HepG2 (cell line): ENCODE measurements around the gene LRRC45. TPM values are rescaled to one million over a fixed set of nuclear protein-coding genes. Genes with fewer than 3 reads are reported as not detected.

Experiments used
- ATAC-seq: fragments of 200-7000 bp; cut with Tn5 transposase; 3 replicates; pipeline ENCODE4 v1.9.1; 2020; ENCODE audit warnings: mild to moderate bottlenecking, moderate library complexity
- BruUV-seq: library from RNA; stranded (reverse); fragments of 400-500 nt; replicated peaks from 2 replicates; lab custom pipeline; 2021; lab: Mats Ljungman, UMichigan
- CTCF ChIA-PET: fragments of 300-600 bp; formaldehyde crosslinking; extraction: SDS; loops from one replicate; lab custom pipeline; 2021; ENCODE audit warnings: low total read pairs, inconsistent platforms, low intra/inter-chr PET ratio; lab: Yijun Ruan, JAX
- POLR2A ChIA-PET: fragments of 350-600 bp; sonication (Branson Sonifier 250); formaldehyde crosslinking; loops from one replicate; lab custom pipeline; 2020; ENCODE audit warnings: antibody characterized with exemption, inconsistent platforms; lab: Yijun Ruan, JAX
- DNase-seq: peaks from one replicate; pipeline ENCODE4 v3.0.0-alpha.2; 2015; ENCODE audit warnings: low spot score
- FAIRE-seq: peaks from 3 replicates; lab custom pipeline; 2011; peaks lifted over from hg19 to GRCh38; lab: Jason Lieb, UNC
- H2AFZ ChIP-seq: one replicate; pipeline ENCODE4 v1.6.1; 2011; ENCODE audit warnings: low read length, inconsistent platforms
- H3K27ac ChIP-seq: fragments of 300-600 bp; 3 replicates; pipeline ENCODE4 v1.8.0; 2011; ENCODE audit warnings: mixed run types, mild to moderate bottlenecking, mixed read lengths, low read length, inconsistent platforms; ENCODE audit not compliant: insufficient read depth; ENCODE audit errors: extremely low read length
- H3K27me3 ChIP-seq, 2 experiments: fragments of 200-600 bp in 1 of 2; 2 replicates in 1 of 2; 3 replicates in 1 of 2; pipeline versions ENCODE4 v1.6.0 to v1.8.0; 2011; ENCODE audit warnings: low read length in 2 of 2, mild to moderate bottlenecking in 2 of 2, moderate library complexity in 2 of 2, inconsistent platforms in 1 of 2; ENCODE audit not compliant: insufficient read depth in 2 of 2, control insufficient read depth in 1 of 2
- H3K36me3 ChIP-seq, 2 experiments: fragments of 200-600 bp in 1 of 2; replicated peaks in 1 of 2; 2 replicates in 1 of 2; 3 replicates in 1 of 2; pipeline versions ENCODE4 v1.5.1 to v1.8.0; 2011; ENCODE audit warnings: low read length in 2 of 2, inconsistent platforms in 1 of 2; ENCODE audit not compliant: insufficient read depth in 2 of 2, control insufficient read depth in 1 of 2
- H3K4me1 ChIP-seq: 2 replicates; pipeline ENCODE4 v1.5.1; 2012; ENCODE audit warnings: low read length, inconsistent platforms; ENCODE audit not compliant: insufficient read depth
- H3K4me2 ChIP-seq: 2 replicates; pipeline ENCODE4 v1.6.0; 2011; ENCODE audit warnings: low read depth, low read length, inconsistent platforms
- H3K4me3 ChIP-seq, 3 experiments: fragments of 200-600 bp in 1 of 3; sonication (generic), shearing (Covaris generic) in 1 of 3; replicated peaks in 1 of 3; 2 replicates each; pipeline ENCODE4 v1.5.1; 2011 to 2016; ENCODE audit warnings: low read length in 3 of 3, inconsistent platforms in 2 of 3, low read depth in 2 of 3, mild to moderate bottlenecking in 2 of 3, control low read depth in 1 of 3, mixed read lengths in 1 of 3; ENCODE audit not compliant: insufficient read depth in 1 of 3
- H3K79me2 ChIP-seq: one replicate; pipeline ENCODE4 v1.6.1; 2011; ENCODE audit warnings: low read length, inconsistent platforms; ENCODE audit not compliant: insufficient read depth
- H3K9ac ChIP-seq: 2 replicates; pipeline ENCODE4 v1.6.0; 2011; ENCODE audit warnings: mild to moderate bottlenecking, low read depth, low read length, inconsistent platforms; ENCODE audit not compliant: insufficient read depth
- H3K9me3 ChIP-seq: 2 replicates; pipeline ENCODE4 v1.5.1; 2012; ENCODE audit warnings: mild to moderate bottlenecking, low read length
- H4K20me1 ChIP-seq: 2 replicates; pipeline ENCODE4 v1.6.0; 2011; ENCODE audit warnings: inconsistent platforms, mild to moderate bottlenecking, low read length, moderate library complexity; ENCODE audit not compliant: insufficient read depth
- DNMT1 ChIP-seq: sonication (generic); formaldehyde crosslinking; IDR thresholded peaks from 2 replicates; pipeline ENCODE4 v1.5.1; 2020; ENCODE audit warnings: mild to moderate bottlenecking, missing genetic modification reagents
- GATAD2A ChIP-seq: IDR thresholded peaks from 2 replicates; pipeline ENCODE4 v1.6.1; 2016
- GLI4 ChIP-seq: sonication (generic); formaldehyde crosslinking; IDR thresholded peaks from 2 replicates; pipeline ENCODE4 v1.5.1; 2020; ENCODE audit warnings: missing genetic modification reagents, mild to moderate bottlenecking, moderate library complexity, borderline replicate concordance
- HNRNPL ChIP-seq: fragments of 200-400 bp; formaldehyde crosslinking; IDR thresholded peaks from 2 replicates; pipeline ENCODE4 v1.6.1; 2017; ENCODE audit warnings: mild to moderate bottlenecking, low read depth, low read length
- KDM5B ChIP-seq: sonication (generic); formaldehyde crosslinking; IDR thresholded peaks from 2 replicates; pipeline ENCODE4 v1.4.0; 2020; ENCODE audit warnings: missing genetic modification reagents, mild to moderate bottlenecking, borderline replicate concordance
- NR2F1 ChIP-seq, 2 experiments: fragments of 450-650 bp in 1 of 2; formaldehyde crosslinking in 1 of 2; IDR thresholded peaks; 2 replicates each; pipeline versions ENCODE4 v1.5.0 to v1.6.1; 2016 to 2020; ENCODE audit warnings: mild to moderate bottlenecking in 1 of 2, missing compliant biosample characterization in 1 of 2, missing genetic modification reagents in 1 of 2, moderate library complexity in 1 of 2
- PHB2 ChIP-seq: fragments of 450-650 bp; IDR thresholded peaks from 2 replicates; pipeline ENCODE4 v1.6.1; 2018; ENCODE audit not compliant: partially characterized antibody
- SP1 ChIP-seq, 2 experiments: fragments of 450-650 bp in 1 of 2; sonication (generic) in 1 of 2; formaldehyde crosslinking in 1 of 2; IDR thresholded peaks; 2 replicates each; pipeline versions ENCODE4 v1.4.0 to v1.6.1; 2016 to 2020; ENCODE audit warnings: missing genetic modification reagents in 1 of 2
- SRF ChIP-seq: IDR thresholded peaks from 2 replicates; pipeline ENCODE4 v1.6.1; 2011; ENCODE audit warnings: mild to moderate bottlenecking, low read depth, low read length, moderate library complexity
- TBP ChIP-seq: sonication (generic); formaldehyde crosslinking; IDR thresholded peaks from 2 replicates; pipeline ENCODE4 v1.5.0; 2020; ENCODE audit warnings: missing genetic modification reagents
- ZBED4 ChIP-seq: sonication (generic); formaldehyde crosslinking; IDR thresholded peaks from 2 replicates; pipeline ENCODE4 v1.4.0; 2020; ENCODE audit warnings: missing genetic modification reagents, borderline replicate concordance
- ZBTB20 ChIP-seq: sonication (generic); formaldehyde crosslinking; IDR thresholded peaks from 2 replicates; pipeline ENCODE4 v1.8.1; 2023; ENCODE audit warnings: missing genetic modification reagents, low read depth, mild to moderate bottlenecking, borderline replicate concordance
- ZC3H4 ChIP-seq: sonication (generic); formaldehyde crosslinking; IDR thresholded peaks from 2 replicates; pipeline ENCODE4 v1.4.0; 2020; ENCODE audit warnings: missing genetic modification reagents, borderline replicate concordance
- ZFP82 ChIP-seq: sonication (generic); formaldehyde crosslinking; IDR thresholded peaks from 2 replicates; pipeline ENCODE4 v1.5.1; 2020; ENCODE audit warnings: mild to moderate bottlenecking, missing genetic modification reagents, borderline replicate concordance
- ZNF225 ChIP-seq: sonication (generic); formaldehyde crosslinking; IDR thresholded peaks from 2 replicates; pipeline ENCODE4 v1.4.0; 2020; ENCODE audit warnings: mild to moderate bottlenecking, missing genetic modification reagents
- ZNF44 ChIP-seq: sonication (generic); formaldehyde crosslinking; IDR thresholded peaks from 2 replicates; pipeline ENCODE4 v1.5.1; 2020; ENCODE audit warnings: mild to moderate bottlenecking, missing genetic modification reagents
- WGBS: methylation state at CpG from one replicate; pipeline ENCODE4 v1.1.6; 2017; ENCODE audit warnings: low lambda C conversion rate; 5-methylcytosine and 5-hydroxymethylcytosine counted together
- in situ Hi-C: cut with HindIII; loops from 2 replicates; pipeline ENCODE4 v1.10.0; 2017; ENCODE audit warnings: low pct_unique_long_range_greater_than_20kb; ENCODE audit not compliant: extremely low pct_ligation_motif_present
- intact Hi-C: fragments of 100-400 bp; cut with micrococcal nuclease; formaldehyde crosslinking; loops from one replicate; pipeline ENCODE4 v1.10.0; 2022; ENCODE audit not compliant: unreplicated experiment
- polyA plus RNA-seq, 8 experiments: library from polyadenylated mRNA; depleted of rRNA in 3 of 8; stranded (reverse) in 7 of 8; unstranded in 1 of 8; fragments of >200 nt; fragmentation: Illumina TruSeq in 4 of 8; extraction: Trizol in 4 of 8; gene quantifications; 2 replicates each; pipeline versions ENCODE4 v1.2.1 to v1.2.3, GENCODE V29; 2011 to 2016; ENCODE audit warnings: low read depth in 4 of 8, missing spikeins in 1 of 8, mixed read lengths in 1 of 8; ENCODE audit not compliant: insufficient read depth in 1 of 8
- total RNA-seq, 5 experiments: library from RNA; depleted of rRNA; stranded (reverse); fragments of >200 nt; fragmentation: Illumina TruSeq; extraction: Trizol; gene quantifications; 2 replicates each; pipeline ENCODE4 v1.2.3, GENCODE V29; 2016; ENCODE audit warnings: low read depth in 1 of 5
- TF ChIP-seq, protein P1 (sequence below): sonication (generic); formaldehyde crosslinking; conservative IDR thresholded peaks from 2 replicates; pipeline ENCODE4 v1.8.0; 2022; ENCODE audit warnings: mild to moderate bottlenecking, moderate library complexity, missing genetic modification reagents

The LRRC45 gene
- total and polyA plus RNA-seq, 2 of the 13 experiments (the other 11 are each of a cell fraction or from before 2014, with no cell fraction given), result 11.6 to 48.1 TPM

GRCh38 chr17:81994593-81995462 is 28.3 kb upstream of the LRRC45 start:
- ATAC-seq, result peak; percentile 12
- Histone ChIP-seq H3K27me3 (no peaks in the 10 kb centered on the region), H3K79me2 (peaks cover 64% of the 10 kb centered on the region), H2AFZ (no peak overlapping the region), H3K36me3 (peaks cover 0 to 3% of the 10 kb centered on the region in 2 experiments; a peak in 1 of 5 replicates), H3K27ac (peak overlapping the region; percentile 97), H3K9ac (peak overlapping the region; percentile 96), H3K4me2 (peak overlapping the region; percentile 99), H3K4me3 (peak overlapping the region; percentile 53 to 80 (median 55); a peak in 5 of 6 replicates), H3K4me1 (peaks cover 99% of the 10 kb centered on the region), H3K9me3 (no peaks in the 10 kb centered on the region), H4K20me1 (no peaks in the 10 kb centered on the region)
- peak; percentile 97 for DNase-seq
- BruUV-seq, result TSS peak; percentile 76
- ChIA-PET POLR2A (interaction anchor here (0.9 to 16.1 kb wide), 28 partner anchors 9 to 267 kb away, joined by 3 to 470 read pairs (median 5); partner anchors contain the start of genes ASPSCR1, CENPX, DCXR and LRRC45), CTCF (interaction anchor here (1.0 to 5.6 kb wide), 3 partner anchors 16 to 35 kb away, joined by 3 to 73 read pairs (median 6); partner anchors contain the start of gene NOTUM)
- intact Hi-C loops, result loop anchor here (2.0 kb wide), 1 partner anchor 34 kb away; the partner anchor contains the start of gene NOTUM
- FAIRE-seq, result peak; percentile 67
- in situ Hi-C loops, result loop anchor here (5.0 kb wide), 1 partner anchor 38 kb away; no protein-coding TSS in a partner anchor
- under 1% methylated on average over 22 of the region's 39 CpGs for WGBS
- TF ChIP-seq GATAD2A (CRISPR knock-in tag), result peak; percentile 89
- TF ChIP-seq, protein P1, sequence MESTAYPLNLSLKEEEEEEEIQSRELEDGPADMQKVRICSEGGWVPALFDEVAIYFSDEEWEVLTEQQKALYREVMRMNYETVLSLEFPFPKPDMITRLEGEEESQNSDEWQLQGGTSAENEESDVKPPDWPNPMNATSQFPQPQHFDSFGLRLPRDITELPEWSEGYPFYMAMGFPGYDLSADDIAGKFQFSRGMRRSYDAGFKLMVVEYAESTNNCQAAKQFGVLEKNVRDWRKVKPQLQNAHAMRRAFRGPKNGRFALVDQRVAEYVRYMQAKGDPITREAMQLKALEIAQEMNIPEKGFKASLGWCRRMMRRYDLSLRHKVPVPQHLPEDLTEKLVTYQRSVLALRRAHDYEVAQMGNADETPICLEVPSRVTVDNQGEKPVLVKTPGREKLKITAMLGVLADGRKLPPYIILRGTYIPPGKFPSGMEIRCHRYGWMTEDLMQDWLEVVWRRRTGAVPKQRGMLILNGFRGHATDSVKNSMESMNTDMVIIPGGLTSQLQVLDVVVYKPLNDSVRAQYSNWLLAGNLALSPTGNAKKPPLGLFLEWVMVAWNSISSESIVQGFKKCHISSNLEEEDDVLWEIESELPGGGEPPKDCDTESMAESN (CRISPR knock-in tag), result no peak
- TF ChIP-seq ZFP82 (CRISPR knock-in tag), result peak; percentile 93
- peak; percentile 65; the same call in 1 of the 2 replicates for TF ChIP-seq HNRNPL
- TF ChIP-seq SP1 (IDR thresholded peaks at IDR 0.05), result no peak
- peak; percentile 37; the same call in 1 of the 2 replicates for TF ChIP-seq SP1 (CRISPR knock-in tag; IDR thresholded peaks at IDR 0.05)
- TF ChIP-seq KDM5B (CRISPR knock-in tag), result no peak
- no peak for TF ChIP-seq PHB2
- no peak for TF ChIP-seq TBP (CRISPR knock-in tag)
- TF ChIP-seq NR2F1 (CRISPR knock-in tag; IDR thresholded peaks at IDR 0.05), result peak; percentile 24 to 37; a peak in 1 of 4 replicates
- 0 out of 2 replicates have a peak, but pooled peaks have one; percentile 6 for TF ChIP-seq ZBTB20 (CRISPR knock-in tag)
- no peak for TF ChIP-seq ZNF44 (CRISPR knock-in tag)
- no peak for TF ChIP-seq GLI4 (CRISPR knock-in tag)
- no peak for TF ChIP-seq ZNF225 (CRISPR knock-in tag)
- no peak; the same call in 1 of the 2 replicates for TF ChIP-seq ZBED4
- TF ChIP-seq ZC3H4 (CRISPR knock-in tag), result peak; percentile 47; the same call in 1 of the 2 replicates
- no peak for TF ChIP-seq SRF
- no peak; the same call in 1 of the 2 replicates for TF ChIP-seq DNMT1 (CRISPR knock-in tag)
